ENCODE measurements around the gene TAS2R3.

- no peak for TF ChIP-seq NR2F6 (IDR thresholded peaks at IDR 0.05)
- TF ChIP-seq NR2F6 (CRISPR knock-in tag; IDR thresholded peaks at IDR 0.05): no peak
- TF ChIP-seq IRF1 (CRISPR knock-in tag; IDR thresholded peaks at IDR 0.05; ENCODE audit: low read depth): no peak
- TF ChIP-seq MTF1 (CRISPR knock-in tag; IDR thresholded peaks at IDR 0.05): no peak
- no peak for TF ChIP-seq ZBTB3 (CRISPR knock-in tag; IDR thresholded peaks at IDR 0.05; ENCODE audit: borderline replicate concordance, low read depth)
- no peak for TF ChIP-seq CHD2 (IDR thresholded peaks at IDR 0.05; ENCODE audit: low read depth, low read length)
- no peak for TF ChIP-seq DZIP1 (CRISPR knock-in tag; IDR thresholded peaks at IDR 0.05)
Measured at GRCh38 chr7:141714571-141714970, 49.3 kb upstream of the TAS2R3 start.
